Activated CD4-positive, alpha-beta memory T cell treated with anti-CD3 and anti-CD28 coated beads for 36 hours (primary cell): ENCODE data around the gene TENT4B. TPM values are rescaled to one million over a fixed set of nuclear protein-coding genes. Genes with fewer than 3 reads are reported as not detected.
A peak's percentile ranks its signal among the peaks of the same experiment; 100 is the strongest.

ENCODE experiments used
- CTCF ChIA-PET: fragments of 350-600 bp; sonication (Branson Sonifier 250); formaldehyde crosslinking; loops from one replicate; lab custom pipeline; 2021; ENCODE audit warnings: antibody characterized with exemption, inconsistent platforms; lab: Charles Lee
- POLR2A ChIA-PET: fragments of 350-600 bp; sonication (Branson Sonifier 250); formaldehyde crosslinking; loops from one replicate; lab custom pipeline; 2021; ENCODE audit warnings: antibody characterized with exemption; lab: Charles Lee
- DNase-seq: peaks from one replicate; pipeline ENCODE4 v3.0.0-alpha.2; 2020
- H3K27ac Mint-ChIP-seq: one replicate; pipeline ENCODE4 v1.8.0; 2021; ENCODE audit warnings: mixed read lengths
- H3K27me3 Mint-ChIP-seq: one replicate; pipeline ENCODE4 v1.8.0; 2021; ENCODE audit warnings: mixed read lengths
- H3K36me3 Mint-ChIP-seq: one replicate; pipeline ENCODE4 v1.8.0; 2021; ENCODE audit warnings: mixed read lengths
- H3K4me1 Mint-ChIP-seq: one replicate; pipeline ENCODE4 v1.8.0; 2021; ENCODE audit warnings: low read depth, mixed read lengths
- H3K4me3 Mint-ChIP-seq: one replicate; pipeline ENCODE4 v1.8.0; 2021; ENCODE audit warnings: mild to moderate bottlenecking, mixed read lengths
- H3K9me3 Mint-ChIP-seq: one replicate; pipeline ENCODE4 v1.8.0; 2021; ENCODE audit warnings: mixed read lengths
- intact Hi-C: fragments of 100-400 bp; cut with micrococcal nuclease; formaldehyde crosslinking; loops from one replicate; pipeline ENCODE4 v1.15.1; 2023
- total RNA-seq, 2 experiments: library from RNA; stranded (reverse); gene quantifications; one replicate each; pipeline ENCODE4 v1.2.3, GENCODE V29; 2021

TENT4B gene
- total RNA-seq, 2 experiments from 2014 or later: 14.4 to 14.8 TPM

- ChIA-PET POLR2A (interaction anchor here (1.0 kb wide), 1 partner anchor 30 kb away, joined by 4 read pairs; no protein-coding TSS in a partner anchor), CTCF (interaction anchor here (0.7 to 3.4 kb wide), 2 partner anchors 13 to 76 kb away, joined by 3 to 22 read pairs; no protein-coding TSS in a partner anchor)
- peaks cover 54% of the 10 kb centered on the region for H3K4me1 Mint-ChIP-seq
- H3K9me3 Mint-ChIP-seq: no peaks in the 10 kb centered on the region
- DNase-seq: no peak
- no peaks in the 10 kb centered on the region for H3K36me3 Mint-ChIP-seq
- intact Hi-C loops: no loop called here
- H3K27ac Mint-ChIP-seq: no peak overlapping the region
- no peak overlapping the region for H3K4me3 Mint-ChIP-seq
- no peaks in the 10 kb centered on the region for H3K27me3 Mint-ChIP-seq
Measured at GRCh38 chr16:50197582-50197981, 44.5 kb downstream of the TENT4B start.

- POLR2A ChIA-PET: no interaction called here
- CTCF ChIA-PET: interaction anchor here (1.2 kb wide), 1 partner anchor 8 kb away, joined by 3 read pairs; no protein-coding TSS in a partner anchor
- no peaks in the 10 kb centered on the region for H3K27me3 Mint-ChIP-seq
- DNase-seq: no peak
- H3K9me3 Mint-ChIP-seq: no peaks in the 10 kb centered on the region
- H3K27ac Mint-ChIP-seq: no peak overlapping the region
- no peaks in the 10 kb centered on the region for H3K36me3 Mint-ChIP-seq
- H3K4me1 Mint-ChIP-seq: peaks cover 57% of the 10 kb centered on the region
- intact Hi-C loops: no loop called here
- no peak overlapping the region for H3K4me3 Mint-ChIP-seq
Measured at GRCh38 chr16:50198802-50199403, 45.8 kb downstream of the TENT4B start.

- no peaks in the 10 kb centered on the region for H3K36me3 Mint-ChIP-seq
- no peak for DNase-seq
- H3K4me1 Mint-ChIP-seq: peaks cover 51% of the 10 kb centered on the region
- no peaks in the 10 kb centered on the region for H3K9me3 Mint-ChIP-seq
- intact Hi-C loops: loop anchor here (5.0 kb wide), 1 partner anchor 49 kb away; the partner anchor contains the start of gene TENT4B
- H3K27ac Mint-ChIP-seq: no peak overlapping the region
- H3K27me3 Mint-ChIP-seq: no peaks in the 10 kb centered on the region
- CTCF ChIA-PET: interaction anchor here (0.6 to 1.4 kb wide), 4 partner anchors 9 to 190 kb away, joined by 3 to 9 read pairs (median 6); partner anchors contain the start of gene CNEP1R1
- H3K4me3 Mint-ChIP-seq: no peak overlapping the region
- POLR2A ChIA-PET: interaction anchor here (0.9 to 1.0 kb wide), 2 partner anchors 63 to 76 kb away, joined by 4 to 5 read pairs; no protein-coding TSS in a partner anchor
Measured at GRCh38 chr16:50201787-50202186, 48.7 kb downstream of the TENT4B start.

GRCh38 chr16:50202926-50203624, 50.0 kb downstream of the TENT4B start:
- Mint-ChIP-seq H3K4me3 (no peak overlapping the region), H3K4me1 (peaks cover 43% of the 10 kb centered on the region), H3K27me3 (no peaks in the 10 kb centered on the region), H3K9me3 (no peaks in the 10 kb centered on the region), H3K27ac (no peak overlapping the region), H3K36me3 (no peaks in the 10 kb centered on the region)
- ChIA-PET POLR2A (no interaction called here), CTCF (interaction anchor here (0.7 to 1.4 kb wide), 4 partner anchors 7 to 178 kb away, joined by 3 to 9 read pairs (median 6); partner anchors contain the start of gene CNEP1R1)
- no peak for DNase-seq
- intact Hi-C loops: loop anchor here (5.0 kb wide), 1 partner anchor 51 kb away; the partner anchor contains the start of gene TENT4B

GRCh38 chr16:50203681-50204080, 50.6 kb downstream of the TENT4B start:
- intact Hi-C loops: loop anchor here (5.0 kb wide), 1 partner anchor 51 kb away; the partner anchor contains the start of gene TENT4B

GRCh38 chr16:50204453-50205108, 51.5 kb downstream of the TENT4B start:
- Mint-ChIP-seq H3K36me3 (no peaks in the 10 kb centered on the region), H3K9me3 (no peaks in the 10 kb centered on the region), H3K4me1 (peaks cover 37% of the 10 kb centered on the region), H3K27ac (no peak overlapping the region), H3K27me3 (no peaks in the 10 kb centered on the region), H3K4me3 (no peak overlapping the region)
- POLR2A ChIA-PET: no interaction called here
- CTCF ChIA-PET: interaction anchor here (0.6 kb wide), 1 partner anchor 179 kb away, joined by 3 read pairs; the partner anchor contains the start of gene CNEP1R1
- intact Hi-C loops: loop anchor here (5.0 kb wide), 1 partner anchor 52 kb away; the partner anchor contains the start of gene TENT4B
- DNase-seq: no peak

More at GRCh38 chr16:50203681-50204080, 50.6 kb downstream of the TENT4B start:
- no peaks in the 10 kb centered on the region for H3K36me3 Mint-ChIP-seq
- no peaks in the 10 kb centered on the region for H3K27me3 Mint-ChIP-seq
- H3K9me3 Mint-ChIP-seq: no peaks in the 10 kb centered on the region
- no peak overlapping the region for H3K27ac Mint-ChIP-seq
- peaks cover 40% of the 10 kb centered on the region for H3K4me1 Mint-ChIP-seq
- ChIA-PET CTCF (interaction anchor here (1.0 kb wide), 1 partner anchor 178 kb away, joined by 4 read pairs; the partner anchor contains the start of gene CNEP1R1), POLR2A (no interaction called here)
- H3K4me3 Mint-ChIP-seq: no peak overlapping the region
- DNase-seq: no peak

GRCh38 chr16:50207652-50208051, 54.5 kb downstream of the TENT4B start:
- H3K27me3 Mint-ChIP-seq: no peaks in the 10 kb centered on the region
- H3K27ac Mint-ChIP-seq: no peak overlapping the region
- peaks cover 32% of the 10 kb centered on the region for H3K4me1 Mint-ChIP-seq
- intact Hi-C loops: no loop called here
- POLR2A ChIA-PET: no interaction called here
- CTCF ChIA-PET: interaction anchor here (0.9 to 9.1 kb wide), 5 partner anchors 140 to 599 kb away, joined by 3 to 174 read pairs (median 3); partner anchors contain the start of genes CNEP1R1 and HEATR3
- peaks cover 9% of the 10 kb centered on the region for H3K36me3 Mint-ChIP-seq
- no peak overlapping the region for H3K4me3 Mint-ChIP-seq
- no peaks in the 10 kb centered on the region for H3K9me3 Mint-ChIP-seq
- no peak for DNase-seq

- no peak overlapping the region for H3K4me3 Mint-ChIP-seq
- H3K4me1 Mint-ChIP-seq: peaks cover 27% of the 10 kb centered on the region
- DNase-seq: no peak
- H3K27ac Mint-ChIP-seq: no peak overlapping the region
- no peaks in the 10 kb centered on the region for H3K27me3 Mint-ChIP-seq
- intact Hi-C loops: no loop called here
- H3K9me3 Mint-ChIP-seq: no peaks in the 10 kb centered on the region
- H3K36me3 Mint-ChIP-seq: peaks cover 11% of the 10 kb centered on the region
- POLR2A ChIA-PET: interaction anchor here (0.7 kb wide), 1 partner anchor 159 kb away, joined by 4 read pairs; no protein-coding TSS in a partner anchor
- CTCF ChIA-PET: interaction anchor here (0.9 to 9.1 kb wide), 4 partner anchors 140 to 598 kb away, joined by 3 to 174 read pairs (median 46); partner anchors contain the start of genes CNEP1R1 and HEATR3
Measured at GRCh38 chr16:50208460-50208931, 55.4 kb downstream of the TENT4B start.

GRCh38 chr16:50209546-50210265, 56.6 kb downstream of the TENT4B start:
- intact Hi-C loops: loop anchor here (1.0 to 10.0 kb wide), 5 partner anchors 55 to 595 kb away; partner anchors contain the start of gene CNEP1R1
- peaks cover 14% of the 10 kb centered on the region for H3K36me3 Mint-ChIP-seq
- CTCF ChIA-PET: interaction anchor here (0.6 to 9.1 kb wide), 39 partner anchors 8 to 596 kb away, joined by 3 to 174 read pairs (median 4); partner anchors contain the start of genes CNEP1R1, HEATR3 and TENT4B
- H3K4me3 Mint-ChIP-seq: no peak overlapping the region
- H3K27me3 Mint-ChIP-seq: no peaks in the 10 kb centered on the region
- peaks cover 18% of the 10 kb centered on the region for H3K4me1 Mint-ChIP-seq
- no peaks in the 10 kb centered on the region for H3K9me3 Mint-ChIP-seq
- no peak for DNase-seq
- H3K27ac Mint-ChIP-seq: peak overlapping the region; percentile 46
- POLR2A ChIA-PET: interaction anchor here (0.5 to 2.2 kb wide), 5 partner anchors 13 to 184 kb away, joined by 3 to 6 read pairs (median 3); partner anchors contain the start of gene CNEP1R1

GRCh38 chr16:50210266-50211038, 57.3 kb downstream of the TENT4B start:
- CTCF ChIA-PET: interaction anchor here (0.6 to 9.1 kb wide), 42 partner anchors 8 to 595 kb away, joined by 3 to 174 read pairs (median 4); partner anchors contain the start of genes CNEP1R1, HEATR3 and TENT4B
- Mint-ChIP-seq H3K4me1 (peaks cover 17% of the 10 kb centered on the region), H3K27ac (peak overlapping the region; percentile 46), H3K4me3 (no peak overlapping the region), H3K9me3 (no peaks in the 10 kb centered on the region), H3K27me3 (no peaks in the 10 kb centered on the region), H3K36me3 (peaks cover 17% of the 10 kb centered on the region)
- peak; percentile 80 for DNase-seq
- POLR2A ChIA-PET: interaction anchor here (0.6 to 2.2 kb wide), 5 partner anchors 14 to 187 kb away, joined by 3 to 6 read pairs (median 3); partner anchors contain the start of gene CNEP1R1
- intact Hi-C loops: loop anchor here (1.0 to 10.0 kb wide), 5 partner anchors 56 to 594 kb away; partner anchors contain the start of gene CNEP1R1
